Middle frontal gyrus (tissue), 1 donor: ENCODE measurements around the gene TRIP10.

Experiments
- DNase-seq: peaks from one replicate; pipeline ENCODE4 v3.0.0-alpha.2; 2015; ENCODE audit warnings: low spot score; ENCODE audit errors: extremely low spot score

Gene TRIP10

GRCh38 chr19:6711078-6711361, 28.5 kb upstream of the TRIP10 start:
- no peak for DNase-seq

- no peak for DNase-seq
Measured at GRCh38 chr19:6711605-6712004, 27.9 kb upstream of the TRIP10 start.

- DNase-seq: no peak
Measured at GRCh38 chr19:6712231-6712630, 27.2 kb upstream of the TRIP10 start.

GRCh38 chr19:6712692-6713670, 26.5 kb upstream of the TRIP10 start:
- no peak for DNase-seq

- no peak for DNase-seq
Measured at GRCh38 chr19:6713773-6714692, 25.4 kb upstream of the TRIP10 start.

GRCh38 chr19:6714749-6715555, 24.5 kb upstream of the TRIP10 start:
- DNase-seq: no peak

GRCh38 chr19:6716610-6716970, 22.9 kb upstream of the TRIP10 start:
- DNase-seq: no peak

GRCh38 chr19:6717036-6717435, 22.4 kb upstream of the TRIP10 start:
- no peak for DNase-seq

GRCh38 chr19:6717441-6717971, 22.0 kb upstream of the TRIP10 start:
- DNase-seq: no peak

GRCh38 chr19:6718111-6718740, 21.3 kb upstream of the TRIP10 start:
- DNase-seq: no peak

- DNase-seq: no peak
Measured at GRCh38 chr19:6718741-6719539, 20.5 kb upstream of the TRIP10 start.

- no peak for DNase-seq
Measured at GRCh38 chr19:6719540-6719861, 20.0 kb upstream of the TRIP10 start.

- DNase-seq: no peak
Measured at GRCh38 chr19:6719992-6720368, 19.5 kb upstream of the TRIP10 start.

GRCh38 chr19:6720369-6721137, 18.9 kb upstream of the TRIP10 start, which contains the start of gene C3:
C3 (minus strand) TSS chr19:6720650; CDS start chr19:6720589, 61 bp downstream.
- no peak for DNase-seq

- no peak for DNase-seq
Measured at GRCh38 chr19:6721138-6721474, 18.4 kb upstream of the TRIP10 start.

- no peak for DNase-seq
Measured at GRCh38 chr19:6721773-6722172, 17.7 kb upstream of the TRIP10 start.

- no peak for DNase-seq
Measured at GRCh38 chr19:6723108-6723618, 16.3 kb upstream of the TRIP10 start.

GRCh38 chr19:6723738-6724137, 15.7 kb upstream of the TRIP10 start:
- DNase-seq: no peak
